Neural progenitor cell (in vitro differentiated cells): Measurements from ENCODE around the gene FBXW10B. TPM values are rescaled to one million over a fixed set of nuclear protein-coding genes. Genes with fewer than 3 reads are reported as not detected.

ENCODE experiments used
- DNase-seq: peaks from one replicate; pipeline ENCODE4 v3.0.0-alpha.2; 2016; ENCODE audit warnings: low spot score
- H2AFZ ChIP-seq: fragments of 200-600 bp; sonication (generic); replicated peaks from 2 replicates; pipeline ENCODE4 v1.6.1; 2016; ENCODE audit warnings: antibody characterized with exemption
- H3F3A ChIP-seq: fragments of 200-600 bp; sonication (generic); 2 replicates; pipeline ENCODE4 v1.6.1; 2016; ENCODE audit warnings: antibody characterized with exemption, low read depth
- H3K27ac ChIP-seq: fragments of 200-600 bp; sonication (generic); 2 replicates; pipeline ENCODE4 v1.5.1; 2016; ENCODE audit warnings: mild to moderate bottlenecking
- H3K27me3 ChIP-seq: fragments of 200-600 bp; sonication (generic); 2 replicates; pipeline ENCODE4 v1.6.1; 2016; ENCODE audit warnings: mild to moderate bottlenecking, moderate library complexity
- H3K36me3 ChIP-seq: fragments of 200-600 bp; sonication (generic); 2 replicates; pipeline ENCODE4 v1.5.1; 2016
- H3K4me1 ChIP-seq: fragments of 200-600 bp; sonication (generic); 2 replicates; pipeline ENCODE4 v1.6.1; 2016; ENCODE audit warnings: mixed run types
- H3K4me2 ChIP-seq: fragments of 200-600 bp; sonication (generic); 2 replicates; pipeline ENCODE4 v1.6.1; 2016
- H3K4me3 ChIP-seq: fragments of 200-600 bp; sonication (generic); 2 replicates; pipeline ENCODE4 v1.5.1; 2016
- H3K79me2 ChIP-seq: fragments of 200-600 bp; sonication (generic); 2 replicates; pipeline ENCODE4 v1.6.1; 2016; ENCODE audit warnings: low read depth
- H3K9ac ChIP-seq: fragments of 200-600 bp; sonication (generic); 2 replicates; pipeline ENCODE4 v1.6.1; 2016
- H3K9me3 ChIP-seq: fragments of 200-600 bp; sonication (generic); 2 replicates; pipeline ENCODE4 v1.5.1; 2016; ENCODE audit warnings: low read depth
- H4K20me1 ChIP-seq: fragments of 200-600 bp; sonication (generic); 2 replicates; pipeline ENCODE4 v1.6.1; 2016; ENCODE audit warnings: low read depth
- H3K27ac Mint-ChIP-seq: 3 replicates; pipeline ENCODE4 v1.8.0; 2021; ENCODE audit warnings: mixed read lengths
- H3K27me3 Mint-ChIP-seq: 2 replicates; pipeline ENCODE4 v1.8.0; 2022; ENCODE audit warnings: low read depth, mild to moderate bottlenecking, inconsistent platforms, moderate library complexity, mixed read lengths; ENCODE audit not compliant: insufficient read depth
- H3K36me3 Mint-ChIP-seq: 3 replicates; pipeline ENCODE4 v1.8.0; 2021; ENCODE audit warnings: mixed read lengths
- H3K4me1 Mint-ChIP-seq: 3 replicates; pipeline ENCODE4 v1.8.0; 2021; ENCODE audit warnings: mixed read lengths
- H3K4me3 Mint-ChIP-seq: 3 replicates; pipeline ENCODE4 v1.8.0; 2021; ENCODE audit warnings: mild to moderate bottlenecking, moderate library complexity, mixed read lengths
- H3K9me3 Mint-ChIP-seq: 3 replicates; pipeline ENCODE4 v1.8.0; 2020; ENCODE audit warnings: mixed read lengths
- CTCF ChIP-seq: fragments of 200-600 bp; sonication (generic); IDR thresholded peaks from 2 replicates; pipeline ENCODE4 v1.5.1; 2017; ENCODE audit warnings: antibody characterized with exemption, mild to moderate bottlenecking
- EZH2 ChIP-seq: fragments of 200-600 bp; sonication (generic); IDR thresholded peaks from 2 replicates; pipeline ENCODE4 v1.6.1; 2017; ENCODE audit warnings: antibody characterized with exemption, mild to moderate bottlenecking, moderate library complexity
- EZH2phosphoT487 ChIP-seq: fragments of 200-600 bp; sonication (generic); IDR thresholded peaks from 2 replicates; pipeline ENCODE4 v1.6.1; 2017; ENCODE audit warnings: antibody characterized with exemption
- total RNA-seq: library from RNA; depleted of rRNA; stranded (reverse); fragments of >200 nt; gene quantifications from 2 replicates; pipeline ENCODE4 v1.2.3, GENCODE V29; 2015; ENCODE audit warnings: low replicate concordance

Gene FBXW10B
- total RNA-seq, 1 donor from 2014 or later: not detected

- H3K27me3 Mint-ChIP-seq: no peaks in the 10 kb centered on the region
- H3K9me3 Mint-ChIP-seq: peaks cover 2% of the 10 kb centered on the region
- H3K9ac ChIP-seq: no peak overlapping the region
- no peak for DNase-seq
- no peaks in the 10 kb centered on the region for H3F3A ChIP-seq
- no peaks in the 10 kb centered on the region for H4K20me1 ChIP-seq
- H3K9me3 ChIP-seq: no peaks in the 10 kb centered on the region
- no peak overlapping the region for H3K27ac ChIP-seq
- H3K4me1 ChIP-seq: peaks cover 2% of the 10 kb centered on the region
- H3K4me3 Mint-ChIP-seq: no peak overlapping the region
- H3K27ac Mint-ChIP-seq: peak overlapping the region; percentile 57
- peaks cover 17% of the 10 kb centered on the region for H3K36me3 Mint-ChIP-seq
- no peak overlapping the region for H3K4me3 ChIP-seq
- H3K4me2 ChIP-seq: no peak overlapping the region
- TF ChIP-seq EZH2phosphoT487: no peak
- no peak for TF ChIP-seq CTCF
- no peak for TF ChIP-seq EZH2
- no peaks in the 10 kb centered on the region for H3K79me2 ChIP-seq
- H3K27me3 ChIP-seq: no peaks in the 10 kb centered on the region
- peaks cover 16% of the 10 kb centered on the region for H3K4me1 Mint-ChIP-seq
- no peaks in the 10 kb centered on the region for H3K36me3 ChIP-seq
- H2AFZ ChIP-seq: no peak overlapping the region
These were observed 40.6 kb upstream of the FBXW10B start for GRCh38 chr17:15660077-15660476.

- H3K4me1 Mint-ChIP-seq: peaks cover 20% of the 10 kb centered on the region
- peaks cover 2% of the 10 kb centered on the region for H3K9me3 Mint-ChIP-seq
- no peak overlapping the region for H3K9ac ChIP-seq
- no peaks in the 10 kb centered on the region for H3K79me2 ChIP-seq
- no peak overlapping the region for H3K27ac Mint-ChIP-seq
- H3K9me3 ChIP-seq: no peaks in the 10 kb centered on the region
- H3K27me3 ChIP-seq: no peaks in the 10 kb centered on the region
- TF ChIP-seq EZH2 (no peak), EZH2phosphoT487 (no peak), CTCF (no peak)
- no peak overlapping the region for H3K4me3 Mint-ChIP-seq
- peaks cover 6% of the 10 kb centered on the region for H3K4me1 ChIP-seq
- DNase-seq: no peak
- H3K4me3 ChIP-seq: no peak overlapping the region
- peaks cover 17% of the 10 kb centered on the region for H3K36me3 Mint-ChIP-seq
- no peaks in the 10 kb centered on the region for H3F3A ChIP-seq
- H3K36me3 ChIP-seq: no peaks in the 10 kb centered on the region
- H3K27me3 Mint-ChIP-seq: no peaks in the 10 kb centered on the region
- H3K27ac ChIP-seq: no peak overlapping the region
- no peak overlapping the region for H2AFZ ChIP-seq
- H3K4me2 ChIP-seq: no peak overlapping the region
- no peaks in the 10 kb centered on the region for H4K20me1 ChIP-seq
These were observed 40.2 kb upstream of the FBXW10B start for GRCh38 chr17:15659663-15660062.

GRCh38 chr17:15659236-15659635 is 39.7 kb upstream of the FBXW10B start:
- no peak for DNase-seq
- Histone ChIP-seq H3K4me2 (no peak overlapping the region), H3K27me3 (no peaks in the 10 kb centered on the region), H3K4me3 (no peak overlapping the region), H3K27ac (no peak overlapping the region), H3K9me3 (no peaks in the 10 kb centered on the region), H3K4me1 (peaks cover 10% of the 10 kb centered on the region), H2AFZ (no peak overlapping the region), H3K9ac (no peak overlapping the region), H3F3A (no peaks in the 10 kb centered on the region), H3K36me3 (no peaks in the 10 kb centered on the region), H4K20me1 (no peaks in the 10 kb centered on the region), H3K79me2 (no peaks in the 10 kb centered on the region)
- H3K36me3 Mint-ChIP-seq: peaks cover 13% of the 10 kb centered on the region
- no peak overlapping the region for H3K4me3 Mint-ChIP-seq
- peaks cover 2% of the 10 kb centered on the region for H3K9me3 Mint-ChIP-seq
- no peak overlapping the region for H3K27ac Mint-ChIP-seq
- no peaks in the 10 kb centered on the region for H3K27me3 Mint-ChIP-seq
- TF ChIP-seq EZH2 (no peak), EZH2phosphoT487 (no peak), CTCF (no peak)
- H3K4me1 Mint-ChIP-seq: peaks cover 25% of the 10 kb centered on the region

- Histone ChIP-seq H3K27ac (no peak overlapping the region), H2AFZ (no peak overlapping the region), H3K9ac (no peak overlapping the region), H3K9me3 (no peaks in the 10 kb centered on the region), H3K4me1 (peaks cover 19% of the 10 kb centered on the region), H3K27me3 (no peaks in the 10 kb centered on the region), H3F3A (no peaks in the 10 kb centered on the region), H3K4me2 (no peak overlapping the region), H4K20me1 (no peaks in the 10 kb centered on the region), H3K4me3 (no peak overlapping the region), H3K36me3 (no peaks in the 10 kb centered on the region), H3K79me2 (no peaks in the 10 kb centered on the region)
- Mint-ChIP-seq H3K36me3 (peaks cover 7% of the 10 kb centered on the region), H3K4me3 (no peak overlapping the region), H3K27me3 (no peaks in the 10 kb centered on the region), H3K4me1 (peaks cover 32% of the 10 kb centered on the region), H3K9me3 (peaks cover 2% of the 10 kb centered on the region), H3K27ac (no peak overlapping the region)
- TF ChIP-seq CTCF (no peak), EZH2phosphoT487 (no peak), EZH2 (no peak)
- DNase-seq: no peak
These were observed 38.8 kb upstream of the FBXW10B start for GRCh38 chr17:15658296-15658695.
